ENCODE results near the gene REXO2. TPM values are rescaled to one million over a fixed set of nuclear protein-coding genes. Genes with fewer than 3 reads are reported as not detected.

The REXO2 gene
- total and polyA plus RNA-seq, 2 of the 13 experiments (the other 11 are each of a cell fraction or from before 2014, with no cell fraction given), result 95.6 to 104 TPM

- no peak for TF ChIP-seq BATF2 (CRISPR knock-in tag; IDR thresholded peaks at IDR 0.05)
- TF ChIP-seq ZNF280D (CRISPR knock-in tag; IDR thresholded peaks at IDR 0.05), result no peak
- no peak for TF ChIP-seq JARID2 (CRISPR knock-in tag; IDR thresholded peaks at IDR 0.05; ENCODE audit: insufficient replicate concordance)
- no peak for TF ChIP-seq NFRKB (IDR thresholded peaks at IDR 0.05)
- TF ChIP-seq BCL6 (CRISPR knock-in tag; IDR thresholded peaks at IDR 0.05), result no peak
- no peak for TF ChIP-seq RXRA (CRISPR knock-in tag; IDR thresholded peaks at IDR 0.05)
- no peak for TF ChIP-seq MATR3 (CRISPR knock-in tag; IDR thresholded peaks at IDR 0.05)
- no peak for TF ChIP-seq ZNF317 (CRISPR knock-in tag; IDR thresholded peaks at IDR 0.05)
These were observed 13.0 kb upstream of the REXO2 start (continued) for GRCh38 chr11:114426280-114426679.

- FAIRE-seq (no peak), ATAC-seq (no peak), DNase-seq (ENCODE audit: low spot score) (no peak)
- in situ Hi-C loops (cut with HindIII; ENCODE audit: extremely low pct_ligation_motif_present, low pct_unique_long_range_greater_than_20kb), result no loop called here
- no peak overlapping the region for H3K27ac ChIP-seq (ENCODE audit: extremely low read length, insufficient read depth, low read length)
- no peak overlapping the region for H3K4me3 ChIP-seq (replicated peaks in 1 of 3; ENCODE audit: insufficient read depth in 1 of 3, low read depth in 2 of 3, low read length in 3 of 3)
- BruUV-seq (replicated peaks), result no TSS peak
- H2AFZ ChIP-seq (ENCODE audit: low read length), result no peak overlapping the region
- H3K79me2 ChIP-seq (ENCODE audit: insufficient read depth, low read length), result no peaks in the 10 kb centered on the region
- H3K27me3 ChIP-seq (ENCODE audit: control insufficient read depth in 1 of 2, insufficient read depth in 2 of 2, low read length in 2 of 2), result no peaks in the 10 kb centered on the region
- no peaks in the 10 kb centered on the region for H3K36me3 ChIP-seq (replicated peaks in 1 of 2; ENCODE audit: control insufficient read depth in 1 of 2, insufficient read depth in 2 of 2, low read length in 2 of 2)
- ChIA-PET CTCF (ENCODE audit: low intra/inter-chr PET ratio, low total read pairs) (no interaction called here), POLR2A (interaction anchor here (1.4 kb wide), 1 partner anchor 9 kb away, joined by 3 read pairs; the partner anchor contains the start of gene REXO2)
- intact Hi-C loops (cut with micrococcal nuclease; ENCODE audit: unreplicated experiment), result no loop called here
- no peaks in the 10 kb centered on the region for H3K4me1 ChIP-seq (ENCODE audit: insufficient read depth, low read length)
- H3K9me3 ChIP-seq (ENCODE audit: low read length), result no peaks in the 10 kb centered on the region
- H3K9ac ChIP-seq (ENCODE audit: insufficient read depth, low read depth, low read length), result no peak overlapping the region
- no peaks in the 10 kb centered on the region for H4K20me1 ChIP-seq (ENCODE audit: insufficient read depth, low read length)
- no peak overlapping the region for H3K4me2 ChIP-seq (ENCODE audit: low read depth, low read length)
- TF ChIP-seq ZNF775 (CRISPR knock-in tag; IDR thresholded peaks at IDR 0.05; ENCODE audit: borderline replicate concordance) (no peak), ZNF580 (CRISPR knock-in tag; IDR thresholded peaks at IDR 0.05; ENCODE audit: borderline replicate concordance, low read depth) (no peak), ZNF614 (CRISPR knock-in tag; IDR thresholded peaks at IDR 0.05; ENCODE audit: borderline replicate concordance) (no peak), GLI4 (CRISPR knock-in tag; IDR thresholded peaks at IDR 0.05; ENCODE audit: borderline replicate concordance) (no peak), REL (CRISPR knock-in tag; conservative IDR thresholded peaks at IDR 0.05) (no peak)
These were observed 9.0 kb upstream of the REXO2 start for GRCh38 chr11:114430290-114430689.

Measured in HepG2 (cell line).